SW480 (cell line): Measurements from ENCODE around the gene GNB4.

Experiments
- DNase-seq: peaks from one replicate; pipeline ENCODE4 v3.0.0-alpha.2; 2016; ENCODE audit warnings: low spot score

Gene GNB4

DNA sequence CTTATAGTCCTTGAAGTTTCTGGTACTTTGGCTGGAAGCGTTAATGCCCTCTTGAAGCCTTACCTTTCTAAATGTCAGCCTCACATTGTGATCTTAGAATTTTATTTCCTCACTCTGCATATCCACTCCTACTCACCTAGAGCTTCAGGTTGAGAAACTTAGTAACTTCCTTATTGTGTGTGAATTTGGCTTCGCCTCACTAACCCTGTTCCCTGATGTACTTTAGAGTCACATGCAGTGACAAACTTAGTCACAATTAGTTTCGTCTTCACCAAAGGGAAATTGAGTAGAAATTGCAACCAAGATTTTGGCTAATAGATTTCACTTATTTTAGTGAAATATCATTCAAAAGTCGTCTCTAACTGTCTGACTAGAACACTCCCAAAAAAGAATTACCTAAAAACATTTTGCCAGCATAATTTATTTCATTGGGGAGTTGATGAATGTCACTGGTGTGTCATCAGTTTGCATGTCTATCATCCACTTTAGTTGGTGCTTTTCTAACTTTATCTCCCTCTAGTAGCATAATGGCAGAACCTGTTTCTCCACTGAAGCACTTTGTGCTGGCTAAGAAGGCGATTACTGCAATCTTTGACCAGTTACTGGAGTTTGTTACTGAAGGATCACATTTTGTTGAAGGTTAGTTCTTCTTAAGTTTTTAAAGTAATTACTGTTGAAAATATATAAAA, 102.8 kb downstream of the GNB4 start:
- no peak for DNase-seq

GRCh38 chr3:179347345-179348194, 103.7 kb downstream of the GNB4 start, which contains the start of gene MFN1:
TSS of gene MFN1 (plus strand) at chr3:179347709. CDS start at chr3:179348852, 1,143 bp downstream.
- DNase-seq = peak; percentile 97
